Activated CD4-positive, alpha-beta T cell treated with anti-CD3 and anti-CD28 coated beads, Interleukin-2, amount 50 U/mL, for 16 hours (primary cell): Measurements from ENCODE around the gene VPS72.

ENCODE experiments used
- DNase-seq: peaks from one replicate; pipeline ENCODE4 v3.0.0-alpha.2; 2020

The VPS72 gene

GRCh38 chr1:151176514-151177045 lies 13.4 kb downstream of the VPS72 start:
- DNase-seq: no peak

- no peak for DNase-seq
These were observed 14.1 kb downstream of the VPS72 start, which contains the start of gene TMOD4 for GRCh38 chr1:151175863-151176262. Gene TMOD4 (minus strand): TSS chr1:151175981. CDS start chr1:151174875, 1,106 bp downstream.

- DNase-seq: no peak
These were observed 14.8 kb downstream of the VPS72 start for GRCh38 chr1:151175041-151175741.

- no peak for DNase-seq
These were observed 18.8 kb downstream of the VPS72 start for GRCh38 chr1:151171190-151171589.

GRCh38 chr1:151167116-151167515 lies 22.9 kb downstream of the VPS72 start:
- DNase-seq: no peak

- DNase-seq: no peak
These were observed 23.5 kb downstream of the VPS72 start for GRCh38 chr1:151166505-151166956.

- peak; percentile 98 for DNase-seq
These were observed 24.1 kb downstream of the VPS72 start, which contains the start of the genes LYSMD1 and SCNM1 for GRCh38 chr1:151165738-151166504. Gene LYSMD1 (minus strand): TSS chr1:151165902. CDS start chr1:151165258, 644 bp downstream. Gene SCNM1 (plus strand): TSS chr1:151166144. CDS start chr1:151166153, 9 bp downstream.

- DNase-seq: no peak
These were observed 24.7 kb downstream of the VPS72 start for GRCh38 chr1:151165281-151165737.

GRCh38 chr1:151164732-151165280 lies 25.2 kb downstream of the VPS72 start:
- no peak for DNase-seq

GRCh38 chr1:151159373-151159772 lies 30.6 kb downstream of the VPS72 start:
- no peak for DNase-seq

- DNase-seq: no peak
These were observed 31.2 kb downstream of the VPS72 start for GRCh38 chr1:151158751-151159251.

GRCh38 chr1:151158326-151158725 lies 31.7 kb downstream of the VPS72 start:
- DNase-seq: no peak

- peak; percentile 72 for DNase-seq
These were observed 32.9 kb downstream of the VPS72 start for GRCh38 chr1:151157067-151157531.

- DNase-seq: peak; percentile 82
These were observed 33.5 kb downstream of the VPS72 start, which contains the start of gene TNFAIP8L2 for GRCh38 chr1:151156515-151156819. Gene TNFAIP8L2 (plus strand): TSS chr1:151156649. CDS start chr1:151158698, 2,049 bp downstream.

GRCh38 chr1:151147665-151148064 lies 42.3 kb downstream of the VPS72 start:
- DNase-seq: no peak

- no peak for DNase-seq
These were observed 42.9 kb downstream of the VPS72 start for GRCh38 chr1:151147132-151147503.

- peak; percentile 91 for DNase-seq
These were observed 43.4 kb downstream of the VPS72 start, which contains the start of gene SEMA6C for GRCh38 chr1:151146412-151147131. Gene SEMA6C (minus strand): TSS chr1:151146631. CDS start chr1:151142621, 4,010 bp downstream.

- DNase-seq: no peak
These were observed 44.0 kb downstream of the VPS72 start for GRCh38 chr1:151146072-151146411.

- no peak for DNase-seq
These were observed 44.5 kb downstream of the VPS72 start for GRCh38 chr1:151145304-151146071.

- DNase-seq: no peak
These were observed 45.3 kb downstream of the VPS72 start for GRCh38 chr1:151144474-151145303.
